HepG2 (cell line): ENCODE measurements around the gene CDC42BPG. TPM values are rescaled to one million over a fixed set of nuclear protein-coding genes. Genes with fewer than 3 reads are reported as not detected.

Experiments used
- CTCF ChIP-seq: sonication (generic); formaldehyde crosslinking; IDR thresholded peaks from 2 replicates; pipeline ENCODE4 v1.5.0; 2020; ENCODE audit warnings: mild to moderate bottlenecking, missing genetic modification reagents, moderate library complexity
- DR1 ChIP-seq: sonication (generic); formaldehyde crosslinking; IDR thresholded peaks from 2 replicates; pipeline ENCODE4 v1.8.0; 2021; ENCODE audit warnings: mild to moderate bottlenecking, missing genetic modification reagents, inconsistent platforms
- FOXK2 ChIP-seq: fragments of 450-650 bp; IDR thresholded peaks from 2 replicates; pipeline ENCODE4 v1.6.1; 2016
- GABPB1 ChIP-seq: IDR thresholded peaks from 2 replicates; pipeline ENCODE4 v1.6.1; 2016; ENCODE audit warnings: mild to moderate bottlenecking, missing genetic modification reagents, moderate library complexity, missing compliant biosample characterization
- ISL2 ChIP-seq: sonication (generic); formaldehyde crosslinking; IDR thresholded peaks from 2 replicates; pipeline ENCODE4 v1.5.0; 2020; ENCODE audit warnings: missing genetic modification reagents
- POLR2AphosphoS5 ChIP-seq: IDR thresholded peaks from 2 replicates; pipeline ENCODE4 v1.6.1; 2012; ENCODE audit warnings: low read depth, low read length
- STAT6 ChIP-seq: sonication (generic); formaldehyde crosslinking; IDR thresholded peaks from 2 replicates; pipeline ENCODE4 v1.4.0; 2020; ENCODE audit warnings: missing genetic modification reagents, mild to moderate bottlenecking, borderline replicate concordance
- TBP ChIP-seq: sonication (generic); formaldehyde crosslinking; IDR thresholded peaks from 2 replicates; pipeline ENCODE4 v1.5.0; 2020; ENCODE audit warnings: missing genetic modification reagents
- ZBTB25 ChIP-seq: IDR thresholded peaks from 2 replicates; pipeline ENCODE4 v1.6.1; 2018; ENCODE audit warnings: missing genetic modification reagents
- ZBTB46 ChIP-seq: sonication (generic); formaldehyde crosslinking; IDR thresholded peaks from 2 replicates; pipeline ENCODE4 v1.4.0; 2020; ENCODE audit warnings: mild to moderate bottlenecking, missing genetic modification reagents, borderline replicate concordance
- ZIK1 ChIP-seq: sonication (generic); formaldehyde crosslinking; IDR thresholded peaks from 2 replicates; pipeline ENCODE4 v1.5.0; 2020; ENCODE audit warnings: mild to moderate bottlenecking, low read depth, missing genetic modification reagents, borderline replicate concordance
- ZMYM4 ChIP-seq: sonication (generic); formaldehyde crosslinking; IDR thresholded peaks from 2 replicates; pipeline ENCODE4 v1.8.1; 2023; ENCODE audit warnings: mild to moderate bottlenecking, missing genetic modification reagents
- ZNF530 ChIP-seq: sonication (generic); formaldehyde crosslinking; IDR thresholded peaks from 2 replicates; pipeline ENCODE4 v1.5.0; 2020; ENCODE audit warnings: low read depth, mild to moderate bottlenecking, missing genetic modification reagents
- ZNF574 ChIP-seq: sonication (generic); formaldehyde crosslinking; IDR thresholded peaks from 2 replicates; pipeline ENCODE4 v1.4.0; 2020; ENCODE audit warnings: missing genetic modification reagents
- ZNF761 ChIP-seq: sonication (generic); formaldehyde crosslinking; conservative IDR thresholded peaks from 2 replicates; pipeline ENCODE4 v1.4.0; 2020; ENCODE audit warnings: mild to moderate bottlenecking, missing genetic modification reagents
- ZNF766 ChIP-seq: sonication (generic); formaldehyde crosslinking; IDR thresholded peaks from 2 replicates; pipeline ENCODE4 v1.5.0; 2020; ENCODE audit warnings: missing genetic modification reagents, borderline replicate concordance
- ZNF777 ChIP-seq: sonication (generic); formaldehyde crosslinking; IDR thresholded peaks from 2 replicates; pipeline ENCODE4 v1.4.0; 2020; ENCODE audit warnings: missing genetic modification reagents
- polyA plus RNA-seq, 8 experiments: library from polyadenylated mRNA; depleted of rRNA in 3 of 8; stranded (reverse) in 7 of 8; unstranded in 1 of 8; fragments of >200 nt; fragmentation: Illumina TruSeq in 4 of 8; extraction: Trizol in 4 of 8; gene quantifications; 2 replicates each; pipeline versions ENCODE4 v1.2.1 to v1.2.3, GENCODE V29; 2011 to 2016; ENCODE audit warnings: low read depth in 4 of 8, missing spikeins in 1 of 8, mixed read lengths in 1 of 8; ENCODE audit not compliant: insufficient read depth in 1 of 8
- total RNA-seq, 5 experiments: library from RNA; depleted of rRNA; stranded (reverse); fragments of >200 nt; fragmentation: Illumina TruSeq; extraction: Trizol; gene quantifications; 2 replicates each; pipeline ENCODE4 v1.2.3, GENCODE V29; 2016; ENCODE audit warnings: low read depth in 1 of 5

The CDC42BPG gene
- total and polyA plus RNA-seq, 2 of the 13 experiments (the other 11 are each of a cell fraction or from before 2014, with no cell fraction given): 0.55 to 1.4 TPM

GRCh38 chr11:64803158-64803845 lies 41.2 kb downstream of the CDC42BPG start, which contains the start of gene MAP4K2 (continued):
- TF ChIP-seq ZNF766 (CRISPR knock-in tag): no peak
- TF ChIP-seq CTCF (CRISPR knock-in tag): peak; percentile 65
- peak; percentile 92 for TF ChIP-seq ZBTB25
- TF ChIP-seq FOXK2: no peak
- peak; percentile 96 for TF ChIP-seq ZNF574 (CRISPR knock-in tag)
- TF ChIP-seq DR1 (CRISPR knock-in tag): no peak
- peak; percentile 78 for TF ChIP-seq GABPB1 (CRISPR knock-in tag)
- TF ChIP-seq ZNF777: peak; percentile 45; the same call in 1 of the 2 replicates
- 0 out of 2 replicates have a peak, but pooled peaks have one; percentile 15 for TF ChIP-seq STAT6 (CRISPR knock-in tag)
- no peak for TF ChIP-seq TBP (CRISPR knock-in tag)
- no peak for TF ChIP-seq ZNF530 (CRISPR knock-in tag)
- TF ChIP-seq POLR2AphosphoS5: peak; percentile 40; the same call in 1 of the 2 replicates
- TF ChIP-seq ZBTB46 (CRISPR knock-in tag): no peak
- 0 out of 2 replicates have a peak, but pooled peaks have one; percentile 35 for TF ChIP-seq ZIK1 (CRISPR knock-in tag)
- no peak for TF ChIP-seq ZMYM4 (CRISPR knock-in tag)
- 0 out of 2 replicates have a peak, but pooled peaks have one; percentile 24 for TF ChIP-seq ISL2 (CRISPR knock-in tag)
- TF ChIP-seq ZNF761 (CRISPR knock-in tag): no peak
